ENCODE measurements around the gene ANP32B.

DNA sequence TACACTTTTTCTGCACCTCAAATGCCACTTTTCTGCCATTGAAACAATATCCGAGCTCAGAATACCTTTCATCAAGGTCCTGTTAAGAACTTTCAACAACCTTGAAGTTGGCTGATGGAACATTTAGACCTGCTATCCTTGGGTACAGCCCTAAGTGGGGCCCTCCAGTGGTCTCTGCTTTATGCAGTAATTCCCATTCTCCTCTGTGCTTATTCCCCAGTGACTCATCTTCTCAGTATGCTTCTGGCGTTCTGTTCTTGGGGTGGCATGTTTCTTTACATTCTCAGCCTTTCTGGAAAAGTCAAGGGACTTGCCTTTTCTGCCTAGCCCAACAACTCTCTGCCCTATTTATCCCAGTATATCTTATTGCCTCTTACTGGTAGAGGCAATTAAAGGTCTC is 7.1 kb downstream of the ANP32B start:
- TF ChIP-seq POLR2A (IDR thresholded peaks at IDR 0.05): no peak
- TF ChIP-seq, protein P1, sequence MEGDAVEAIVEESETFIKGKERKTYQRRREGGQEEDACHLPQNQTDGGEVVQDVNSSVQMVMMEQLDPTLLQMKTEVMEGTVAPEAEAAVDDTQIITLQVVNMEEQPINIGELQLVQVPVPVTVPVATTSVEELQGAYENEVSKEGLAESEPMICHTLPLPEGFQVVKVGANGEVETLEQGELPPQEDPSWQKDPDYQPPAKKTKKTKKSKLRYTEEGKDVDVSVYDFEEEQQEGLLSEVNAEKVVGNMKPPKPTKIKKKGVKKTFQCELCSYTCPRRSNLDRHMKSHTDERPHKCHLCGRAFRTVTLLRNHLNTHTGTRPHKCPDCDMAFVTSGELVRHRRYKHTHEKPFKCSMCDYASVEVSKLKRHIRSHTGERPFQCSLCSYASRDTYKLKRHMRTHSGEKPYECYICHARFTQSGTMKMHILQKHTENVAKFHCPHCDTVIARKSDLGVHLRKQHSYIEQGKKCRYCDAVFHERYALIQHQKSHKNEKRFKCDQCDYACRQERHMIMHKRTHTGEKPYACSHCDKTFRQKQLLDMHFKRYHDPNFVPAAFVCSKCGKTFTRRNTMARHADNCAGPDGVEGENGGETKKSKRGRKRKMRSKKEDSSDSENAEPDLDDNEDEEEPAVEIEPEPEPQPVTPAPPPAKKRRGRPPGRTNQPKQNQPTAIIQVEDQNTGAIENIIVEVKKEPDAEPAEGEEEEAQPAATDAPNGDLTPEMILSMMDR (IDR thresholded peaks at IDR 0.05): no peak

All from adrenal gland (tissue), 5 donors.